Stimulated activated CD8-positive, alpha-beta memory T cell treated with anti-CD3 and anti-CD28 coated beads, Interleukin-7, amount 100 ng/mL, for 1 hour (primary cell): ENCODE data around the gene HOXD9.

ENCODE experiments used
- DNase-seq, 2 donors: peaks; one replicate each; pipeline ENCODE4 v3.0.0-alpha.2; 2020; ENCODE audit warnings: low read depth in 2 of 2

Gene HOXD9

DNA sequence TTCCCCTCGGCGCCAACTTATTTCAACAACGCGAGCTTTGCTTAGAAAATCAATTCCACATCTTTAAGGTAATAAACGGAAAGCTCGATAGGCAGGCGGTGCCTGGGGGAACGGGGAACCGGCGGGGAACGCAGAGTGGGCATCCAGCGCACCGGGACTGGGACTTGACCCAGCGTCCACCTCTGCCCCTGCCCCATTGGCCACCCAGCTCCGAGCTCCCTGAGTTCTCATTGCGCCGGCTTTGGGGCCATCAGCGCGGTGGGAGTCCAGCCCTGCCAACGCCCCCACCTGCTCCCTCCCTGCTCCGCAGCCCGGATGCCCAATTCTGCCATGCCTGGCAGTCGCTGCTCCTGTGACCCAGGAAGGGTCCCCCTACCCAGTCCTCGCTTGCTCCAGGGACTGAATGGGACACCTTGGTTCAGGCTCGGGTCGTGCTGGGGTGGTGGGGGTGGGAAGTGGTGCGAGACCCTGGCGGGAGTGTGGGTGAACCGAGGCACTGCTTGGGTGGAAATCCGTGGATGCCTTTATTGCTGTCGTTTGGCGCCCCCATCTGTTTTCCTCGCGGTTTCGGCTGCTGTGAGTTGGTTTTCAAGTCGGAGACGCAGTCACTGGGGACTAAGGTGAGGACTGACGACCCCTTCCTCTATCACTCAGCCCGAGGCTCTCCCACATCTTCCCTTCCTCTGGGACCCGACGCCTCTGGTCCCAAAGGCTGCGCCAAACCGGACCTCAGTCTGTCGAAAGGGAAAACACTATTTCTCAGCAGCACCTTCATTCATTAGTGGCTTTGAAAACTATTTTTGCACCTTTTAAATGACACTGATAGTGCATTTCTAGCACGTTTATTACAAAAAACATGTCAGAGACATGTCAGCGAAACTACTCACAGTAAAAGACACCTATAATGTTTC, 36.4 kb upstream of the HOXD9 start:
- no peak for DNase-seq

- DNase-seq: no peak
Observed at GRCh38 chr2:176087330-176088047, 35.0 kb upstream of the HOXD9 start.

DNA sequence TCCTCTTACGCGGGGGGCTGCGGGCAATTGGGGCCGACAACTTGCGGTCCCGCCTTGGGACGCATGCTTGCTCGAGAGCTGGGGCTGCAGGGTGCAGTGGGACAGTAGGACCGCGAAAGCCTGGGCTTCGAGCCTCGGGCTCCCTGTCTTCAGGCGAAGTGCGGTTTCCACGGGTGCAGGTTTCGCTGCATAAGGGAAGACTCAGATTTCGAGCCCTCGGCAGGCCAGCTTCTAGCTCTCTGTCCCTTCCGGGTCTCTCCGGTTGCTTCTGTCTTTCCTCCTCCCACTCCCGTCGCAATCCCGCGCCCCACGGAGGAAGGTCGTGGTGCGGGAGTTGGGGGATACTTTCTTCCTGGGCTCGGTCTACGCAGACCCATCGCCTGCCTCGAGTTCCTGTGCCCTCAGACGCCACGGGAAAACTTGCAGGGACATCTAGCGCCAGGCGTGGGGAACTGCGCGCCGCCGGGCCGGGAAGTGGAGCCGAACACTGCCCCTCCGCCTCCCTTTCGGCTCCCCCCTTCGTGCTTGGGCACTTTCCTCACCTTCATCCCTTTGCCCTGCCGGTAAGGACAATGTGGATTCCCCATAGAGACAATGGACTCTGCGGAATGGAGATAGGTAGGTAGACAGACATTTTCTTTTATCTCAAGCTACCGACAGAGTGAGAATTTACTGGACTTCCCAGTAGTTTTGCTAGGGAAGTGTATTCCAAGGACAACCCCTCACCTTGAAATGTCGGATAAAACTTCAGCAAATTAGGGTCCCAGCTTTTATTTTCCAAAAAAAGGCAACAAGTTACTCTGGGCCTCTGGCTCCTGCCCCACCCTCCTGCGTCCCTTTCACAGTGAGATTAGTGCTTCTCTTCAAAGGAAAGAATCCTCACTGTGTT, 34.2 kb upstream of the HOXD9 start:
- DNase-seq: no peak

DNA sequence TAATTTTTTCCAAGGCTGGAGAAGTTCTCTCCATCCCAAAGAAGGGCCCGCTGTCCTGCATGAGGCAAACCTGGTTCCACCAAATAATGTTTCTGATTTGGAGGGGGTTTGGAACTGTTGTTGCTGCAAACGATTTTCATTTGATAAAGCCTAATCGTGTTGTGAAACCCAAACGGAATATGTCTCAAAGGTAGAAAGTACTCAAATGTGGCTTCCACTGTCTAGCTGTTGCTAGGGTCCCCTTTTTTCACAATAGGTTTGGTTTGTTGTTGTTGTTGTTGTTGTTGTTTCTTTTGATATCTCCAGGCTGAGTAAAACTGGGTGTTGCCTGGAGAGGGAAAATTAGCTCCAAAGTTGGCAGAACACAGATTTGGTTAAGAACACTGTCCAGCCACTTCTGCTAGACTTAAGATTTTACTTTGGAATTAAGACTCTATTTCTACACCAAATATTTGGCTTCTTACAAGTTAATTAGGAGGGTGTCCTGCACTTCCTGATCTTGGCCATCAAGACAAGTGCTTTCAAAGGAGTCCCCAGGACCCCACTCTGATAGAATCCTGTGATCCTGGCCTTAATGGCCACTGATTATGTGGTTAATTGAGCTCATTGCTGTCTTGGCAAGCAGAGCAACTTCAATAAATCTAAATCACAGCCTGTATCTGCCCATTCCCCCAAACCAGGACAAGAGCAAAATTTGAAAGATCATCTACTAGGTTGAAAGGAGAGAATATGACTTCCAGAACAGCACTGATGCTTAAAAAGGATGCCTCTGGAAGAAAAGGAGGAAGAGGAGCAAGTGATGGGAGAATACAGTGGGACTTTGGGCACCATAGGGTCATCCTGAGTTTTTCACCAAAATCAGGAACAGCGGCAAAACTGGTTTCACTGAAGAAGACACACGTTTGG, 33.3 kb upstream of the HOXD9 start:
- DNase-seq: no peak

GRCh38 chr2:176089843-176090395, 32.6 kb upstream of the HOXD9 start:
- DNase-seq: no peak

- DNase-seq: no peak
Observed at GRCh38 chr2:176090862-176091261, 31.7 kb upstream of the HOXD9 start.

GRCh38 chr2:176091329-176092258, 30.9 kb upstream of the HOXD9 start:
- DNase-seq: no peak

DNA sequence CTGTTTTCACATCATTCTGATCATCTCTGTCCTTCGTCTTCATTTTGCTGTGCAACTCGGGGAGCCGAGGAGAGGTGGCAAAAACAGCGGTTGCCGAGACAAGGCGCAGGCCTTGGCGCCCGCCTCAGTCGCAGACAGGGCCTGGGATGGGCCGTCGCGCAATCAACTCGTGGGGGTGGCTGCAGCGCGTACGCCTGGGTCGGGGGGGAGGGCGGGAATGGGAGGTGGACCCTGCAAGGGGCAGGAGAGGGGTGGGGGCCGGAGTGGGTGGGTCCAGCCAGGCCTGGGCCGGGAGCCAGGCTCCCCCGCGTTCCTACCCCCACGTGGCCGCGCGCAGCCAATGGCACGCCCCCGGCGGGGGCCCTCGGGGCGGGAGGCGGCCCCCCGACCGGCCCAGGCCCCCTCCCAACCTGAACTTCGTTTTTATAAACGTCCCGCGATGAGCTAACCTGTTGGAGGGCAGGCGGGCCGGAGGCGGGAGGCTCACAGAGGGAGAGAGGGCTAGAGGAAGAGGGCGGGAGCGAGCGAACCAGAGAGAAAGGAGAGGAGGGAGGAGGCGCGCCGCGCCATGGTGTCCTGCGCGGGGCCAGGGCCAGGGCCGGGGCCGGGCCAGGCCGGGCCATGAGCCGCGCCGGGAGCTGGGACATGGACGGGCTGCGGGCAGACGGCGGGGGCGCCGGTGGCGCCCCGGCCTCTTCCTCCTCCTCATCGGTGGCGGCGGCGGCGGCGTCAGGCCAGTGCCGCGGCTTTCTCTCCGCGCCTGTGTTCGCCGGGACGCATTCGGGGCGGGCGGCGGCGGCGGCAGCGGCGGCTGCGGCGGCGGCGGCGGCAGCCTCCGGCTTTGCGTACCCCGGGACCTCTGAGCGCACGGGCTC, 30.0 kb upstream of the HOXD9 start, which contains the start of gene HOXD13:
HOXD13 (plus strand) TSS at position 452 of the 875 bp plus-strand sequence; CDS start at position 622, 170 bp downstream.
- DNase-seq: no peak

DNA sequence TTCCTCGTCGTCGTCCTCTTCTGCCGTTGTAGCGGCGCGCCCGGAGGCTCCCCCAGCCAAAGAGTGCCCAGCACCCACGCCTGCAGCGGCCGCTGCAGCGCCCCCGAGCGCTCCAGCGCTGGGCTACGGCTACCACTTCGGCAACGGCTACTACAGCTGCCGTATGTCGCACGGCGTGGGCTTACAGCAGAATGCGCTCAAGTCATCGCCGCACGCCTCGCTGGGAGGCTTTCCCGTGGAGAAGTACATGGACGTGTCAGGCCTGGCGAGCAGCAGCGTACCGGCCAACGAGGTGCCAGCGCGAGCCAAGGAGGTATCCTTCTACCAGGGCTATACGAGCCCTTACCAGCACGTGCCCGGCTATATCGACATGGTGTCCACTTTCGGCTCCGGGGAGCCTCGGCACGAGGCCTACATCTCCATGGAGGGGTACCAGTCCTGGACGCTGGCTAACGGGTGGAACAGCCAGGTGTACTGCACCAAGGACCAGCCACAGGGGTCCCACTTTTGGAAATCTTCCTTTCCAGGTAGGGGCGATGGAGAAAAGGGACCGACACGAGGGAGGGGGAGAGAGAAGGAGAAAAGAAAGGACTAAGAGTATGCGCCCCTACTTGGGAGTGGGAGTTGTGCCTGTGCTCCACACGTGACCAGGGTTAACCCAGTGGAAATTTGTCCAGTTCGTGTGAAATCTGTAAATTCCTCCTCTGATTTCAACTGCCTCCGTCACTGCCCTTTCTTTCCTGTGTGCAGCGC, 29.2 kb upstream of the HOXD9 start:
- DNase-seq: no peak

GRCh38 chr2:176093898-176094249, 28.6 kb upstream of the HOXD9 start:
- DNase-seq: no peak

DNA sequence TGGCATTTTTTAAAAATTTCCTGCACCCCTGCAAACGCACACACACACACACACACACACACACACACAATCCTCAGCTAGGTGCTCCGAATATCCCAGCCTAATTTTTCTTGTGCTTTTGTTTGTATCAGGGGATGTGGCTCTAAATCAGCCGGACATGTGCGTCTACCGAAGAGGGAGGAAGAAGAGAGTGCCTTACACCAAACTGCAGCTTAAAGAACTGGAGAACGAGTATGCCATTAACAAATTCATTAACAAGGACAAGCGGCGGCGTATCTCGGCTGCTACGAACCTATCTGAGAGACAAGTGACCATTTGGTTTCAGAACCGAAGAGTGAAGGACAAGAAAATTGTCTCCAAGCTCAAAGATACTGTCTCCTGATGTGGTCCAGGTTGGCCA, 28.2 kb upstream of the HOXD9 start:
- no peak for DNase-seq

GRCh38 chr2:176095421-176095820, 27.1 kb upstream of the HOXD9 start:
- DNase-seq: no peak

GRCh38 chr2:176096243-176096985, 26.1 kb upstream of the HOXD9 start:
- no peak for DNase-seq

DNA sequence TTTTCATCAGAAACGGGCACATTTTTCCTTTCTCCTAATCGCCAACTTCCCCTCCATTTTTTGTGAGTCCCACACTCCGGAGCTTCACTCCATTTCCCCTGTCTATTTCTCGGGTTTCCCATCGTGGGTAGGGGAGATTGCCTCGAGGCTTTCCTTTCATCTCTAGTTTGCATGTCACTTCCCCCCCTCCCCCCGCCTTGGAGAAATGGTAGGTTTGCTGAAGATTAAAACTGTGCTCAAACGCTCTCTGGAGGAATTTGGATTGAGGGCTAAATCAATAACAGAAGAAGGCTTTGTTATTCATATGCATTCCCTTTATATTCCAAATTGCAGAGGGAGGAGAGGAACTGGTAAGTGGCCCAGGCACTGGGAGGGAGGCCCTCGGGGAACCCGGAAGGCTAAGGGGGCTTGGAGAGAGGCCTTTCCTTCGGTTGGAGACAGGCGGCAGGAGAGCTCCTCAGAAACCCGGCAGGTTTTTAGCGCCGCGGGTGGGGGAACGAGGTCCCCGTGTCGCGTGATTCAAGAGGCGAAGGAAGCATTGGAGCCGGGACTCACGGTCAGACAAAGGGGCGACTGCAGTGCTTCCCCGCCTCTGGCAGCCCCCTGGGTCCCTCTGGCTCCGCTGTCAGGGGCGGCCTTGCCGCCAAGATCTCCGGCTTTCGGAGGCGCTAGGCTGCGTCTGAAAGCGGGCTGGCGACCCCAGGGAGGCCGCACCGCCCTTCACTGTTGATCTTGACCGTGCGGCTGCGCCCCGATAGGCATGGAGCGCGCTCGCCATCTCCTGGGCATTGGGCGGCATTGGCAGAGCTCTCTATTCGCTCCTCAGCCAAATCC, 25.3 kb upstream of the HOXD9 start:
- DNase-seq: peak; percentile 13 to 31

DNA sequence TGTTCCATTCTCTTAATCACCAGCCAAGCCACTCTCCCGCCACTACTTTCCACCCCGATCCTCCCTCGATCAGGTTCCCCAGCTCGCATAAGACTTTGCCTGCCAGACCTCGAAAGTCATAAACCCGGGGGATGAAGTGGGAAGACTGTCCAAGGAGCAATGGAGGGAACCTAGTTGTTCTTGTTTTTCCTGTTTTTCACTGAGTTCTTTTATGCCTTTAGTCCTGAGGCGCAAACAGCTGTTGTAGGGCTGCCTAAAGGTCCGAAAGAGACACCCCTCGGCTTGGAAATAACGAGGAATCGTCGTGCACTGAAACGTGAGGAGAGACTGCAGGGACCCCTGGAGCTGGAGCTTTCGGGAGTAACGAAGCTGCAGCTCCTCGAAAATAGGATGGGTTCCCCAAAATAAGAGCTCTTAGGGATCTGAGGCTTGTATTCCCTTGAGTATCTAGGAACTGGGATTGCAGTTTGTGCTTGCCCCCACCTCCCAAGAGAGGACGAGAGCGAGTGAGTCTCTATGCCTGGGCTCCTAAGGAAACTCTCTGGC, 24.6 kb upstream of the HOXD9 start:
- no peak for DNase-seq
